Measurements from ENCODE around the gene TMEM87B. TPM values are rescaled to one million over a fixed set of nuclear protein-coding genes. Genes with fewer than 3 reads are reported as not detected.

TMEM87B gene
- total RNA-seq, 1 experiment from 2014 or later: 14.8 TPM

GRCh38 chr2:112089375-112089774 is 34.3 kb downstream of the TMEM87B start (continued):
- TF ChIP-seq REST (IDR thresholded peaks at IDR 0.05; ENCODE audit: low read depth) (no peak), TCF7L2 (IDR thresholded peaks at IDR 0.05; ENCODE audit: borderline replicate concordance, extremely low read depth, insufficient read depth, insufficient read length) (no peak), EZH2phosphoT487 (IDR thresholded peaks at IDR 0.05; ENCODE audit: borderline replicate concordance) (no peak), EZH2 (IDR thresholded peaks at IDR 0.05) (no peak)

GRCh38 chr2:112092286-112093041 is 37.4 kb downstream of the TMEM87B start:
- no peak overlapping the region for H3K27ac ChIP-seq (ENCODE audit: low read depth, low read length)
- H3K4me2 ChIP-seq (ENCODE audit: low read length): no peak overlapping the region
- BruUV-seq (replicated peaks): no TSS peak
- peaks cover 3 to 9% of the 10 kb centered on the region in 2 experiments; a peak in 1 of 4 replicates for H3K36me3 ChIP-seq (ENCODE audit: control insufficient read depth in 1 of 2, insufficient read depth in 2 of 2, low read length in 2 of 2)
- RAD21 ChIA-PET (ENCODE audit: low non-redundant PET in 1 of 2, low total read pairs in 2 of 2, uncharacterized antibody in 2 of 2, unreplicated experiment in 2 of 2): no interaction called here
- no peaks in the 10 kb centered on the region for H3K79me2 ChIP-seq (ENCODE audit: insufficient read depth, low read length)
- H4K20me1 ChIP-seq (ENCODE audit: insufficient read depth): no peaks in the 10 kb centered on the region
- H3K9ac ChIP-seq (ENCODE audit: low read length): no peak overlapping the region
- H3K9me3 ChIP-seq (ENCODE audit: control insufficient read depth in 1 of 2, insufficient read depth in 1 of 2, low read depth in 1 of 2, low read length in 2 of 2): no peaks in the 10 kb centered on the region
- H3K4me1 ChIP-seq (ENCODE audit: control insufficient read depth in 1 of 2, insufficient read depth in 2 of 2, low read length in 2 of 2): no peaks in the 10 kb centered on the region
- no peak overlapping the region for H2AFZ ChIP-seq (ENCODE audit: low read depth, low read length, poor library complexity, severe bottlenecking)
- CTCF ChIA-PET: no interaction called here
- no peaks in the 10 kb centered on the region for H3K27me3 ChIP-seq (ENCODE audit: insufficient read depth, low read length)
- ATAC-seq (no peak), DNase-seq (ENCODE audit: low read depth, low spot score) (no peak)
- H3K4me3 ChIP-seq (replicated peaks in 1 of 2; ENCODE audit: low read depth in 1 of 2, low read length in 2 of 2): no peak overlapping the region
- intact Hi-C loops (cut with micrococcal nuclease): no loop called here
- POLR2A ChIA-PET: no interaction called here
- H3K9me2 ChIP-seq (ENCODE audit: insufficient read depth): no peaks in the 10 kb centered on the region
- TF ChIP-seq MAX (IDR thresholded peaks at IDR 0.05) (no peak), POLR2A (IDR thresholded peaks at IDR 0.05; ENCODE audit: borderline replicate concordance, extremely low read depth, insufficient read depth, insufficient read length) (no peak), TCF7L2 (IDR thresholded peaks at IDR 0.05; ENCODE audit: borderline replicate concordance, extremely low read depth, insufficient read depth, insufficient read length) (no peak), RAD21 (IDR thresholded peaks at IDR 0.05; ENCODE audit: low read depth) (no peak), SRF (IDR thresholded peaks at IDR 0.05; ENCODE audit: low read depth) (no peak), ZNF274 (IDR thresholded peaks at IDR 0.05; ENCODE audit: low read depth, low read length) (no peak), JUND (IDR thresholded peaks at IDR 0.05) (no peak), EZH2 (IDR thresholded peaks at IDR 0.05) (no peak), CTCF (IDR thresholded peaks at IDR 0.05 in 2 of 3, conservative IDR thresholded peaks at IDR 0.05 in 1 of 3; ENCODE audit: borderline replicate concordance in 1 of 3, insufficient read depth in 1 of 3, low read depth in 2 of 3, low read length in 2 of 3) (no peak), EZH2phosphoT487 (IDR thresholded peaks at IDR 0.05; ENCODE audit: borderline replicate concordance) (no peak), CEBPB (IDR thresholded peaks at IDR 0.05; ENCODE audit: low read depth) (no peak), ZBTB33 (IDR thresholded peaks at IDR 0.05; ENCODE audit: extremely low read depth, insufficient replicate concordance, low read length) (no peak), FOSL1 (IDR thresholded peaks at IDR 0.05; ENCODE audit: low read depth) (no peak), CBX3 (IDR thresholded peaks at IDR 0.05; ENCODE audit: low read depth) (no peak), EGR1 (IDR thresholded peaks at IDR 0.05; ENCODE audit: low read depth) (no peak), ELF1 (IDR thresholded peaks at IDR 0.05; ENCODE audit: borderline replicate concordance, low read depth) (no peak)

Measured in HCT116 (cell line).